Stomach smooth muscle (tissue), 2 donors: ENCODE measurements around the gene PLXNB3.

Experiments
- H3K27ac ChIP-seq: one replicate; pipeline ENCODE4 v1.7.0; 2013; ENCODE audit warnings: mild to moderate bottlenecking, low read length, inconsistent platforms
- H3K27me3 ChIP-seq, 2 donors: one replicate each; pipeline ENCODE4 v1.7.0; 2013; ENCODE audit warnings: low read length in 2 of 2; ENCODE audit not compliant: insufficient read depth in 2 of 2, control insufficient read depth in 1 of 2
- H3K36me3 ChIP-seq, 2 donors: one replicate each; pipeline ENCODE4 v1.7.0; 2013; ENCODE audit warnings: low read length in 2 of 2; ENCODE audit not compliant: control insufficient read depth in 2 of 2, insufficient read depth in 2 of 2
- H3K4me1 ChIP-seq: one replicate; pipeline ENCODE4 v1.7.0; 2013; ENCODE audit warnings: low read length; ENCODE audit not compliant: control insufficient read depth, insufficient read depth
- H3K4me3 ChIP-seq, 2 donors: one replicate each; pipeline ENCODE4 v1.7.0; 2013; ENCODE audit warnings: low read length in 2 of 2
- H3K9ac ChIP-seq, 2 donors: one replicate each; pipeline ENCODE4 v1.7.0; 2013; ENCODE audit warnings: low read length in 2 of 2, mild to moderate bottlenecking in 1 of 2
- H3K9me3 ChIP-seq, 2 donors: one replicate each; pipeline ENCODE4 v1.7.0; 2013; ENCODE audit warnings: low read length in 2 of 2; ENCODE audit not compliant: control insufficient read depth in 2 of 2
- donor health status: healthy.
- donor health status: Pancreatic carcinoma.

Gene PLXNB3

DNA sequence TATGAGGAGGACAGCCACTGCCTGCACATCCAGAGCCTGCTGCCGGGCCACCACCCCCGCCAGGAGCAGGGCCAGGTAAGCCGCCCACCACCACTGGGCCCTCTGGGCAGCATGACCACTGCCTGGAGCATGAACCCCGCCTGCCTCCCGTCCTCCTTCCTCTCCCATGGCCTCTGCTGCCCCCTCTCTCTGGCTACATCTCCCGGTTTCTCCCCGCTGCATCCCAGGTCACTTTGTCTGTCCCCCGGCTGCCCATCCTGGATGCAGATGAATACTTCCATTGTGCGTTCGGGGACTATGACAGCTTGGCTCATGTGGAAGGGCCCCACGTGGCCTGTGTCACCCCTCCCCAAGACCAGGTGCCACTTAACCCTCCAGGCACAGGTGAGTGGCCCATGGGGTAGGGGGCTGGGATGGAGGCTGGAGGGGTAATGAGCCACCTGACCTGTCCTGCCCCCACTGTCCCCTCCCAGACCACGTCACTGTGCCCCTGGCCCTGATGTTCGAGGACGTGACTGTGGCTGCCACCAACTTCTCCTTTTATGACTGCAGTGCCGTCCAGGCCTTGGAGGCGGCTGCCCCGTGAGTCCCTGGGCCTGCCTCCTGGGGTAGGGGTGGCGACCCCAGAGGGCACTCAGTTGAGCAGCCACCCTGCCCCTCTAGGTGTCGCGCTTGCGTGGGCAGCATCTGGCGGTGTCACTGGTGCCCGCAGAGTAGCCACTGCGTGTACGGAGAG lies 6.0 kb downstream of the PLXNB3 start:
- H3K9me3 ChIP-seq = no peaks in the 10 kb centered on the region
- H3K27ac ChIP-seq = no peak overlapping the region
- H3K36me3 ChIP-seq = peaks cover 0 to 4% of the 10 kb centered on the region in 2 donors
- no peak overlapping the region for H3K4me3 ChIP-seq
- H3K4me1 ChIP-seq = peaks cover 18% of the 10 kb centered on the region
- no peak overlapping the region for H3K9ac ChIP-seq
- H3K27me3 ChIP-seq = peaks cover 0 to 2% of the 10 kb centered on the region in 2 donors

DNA sequence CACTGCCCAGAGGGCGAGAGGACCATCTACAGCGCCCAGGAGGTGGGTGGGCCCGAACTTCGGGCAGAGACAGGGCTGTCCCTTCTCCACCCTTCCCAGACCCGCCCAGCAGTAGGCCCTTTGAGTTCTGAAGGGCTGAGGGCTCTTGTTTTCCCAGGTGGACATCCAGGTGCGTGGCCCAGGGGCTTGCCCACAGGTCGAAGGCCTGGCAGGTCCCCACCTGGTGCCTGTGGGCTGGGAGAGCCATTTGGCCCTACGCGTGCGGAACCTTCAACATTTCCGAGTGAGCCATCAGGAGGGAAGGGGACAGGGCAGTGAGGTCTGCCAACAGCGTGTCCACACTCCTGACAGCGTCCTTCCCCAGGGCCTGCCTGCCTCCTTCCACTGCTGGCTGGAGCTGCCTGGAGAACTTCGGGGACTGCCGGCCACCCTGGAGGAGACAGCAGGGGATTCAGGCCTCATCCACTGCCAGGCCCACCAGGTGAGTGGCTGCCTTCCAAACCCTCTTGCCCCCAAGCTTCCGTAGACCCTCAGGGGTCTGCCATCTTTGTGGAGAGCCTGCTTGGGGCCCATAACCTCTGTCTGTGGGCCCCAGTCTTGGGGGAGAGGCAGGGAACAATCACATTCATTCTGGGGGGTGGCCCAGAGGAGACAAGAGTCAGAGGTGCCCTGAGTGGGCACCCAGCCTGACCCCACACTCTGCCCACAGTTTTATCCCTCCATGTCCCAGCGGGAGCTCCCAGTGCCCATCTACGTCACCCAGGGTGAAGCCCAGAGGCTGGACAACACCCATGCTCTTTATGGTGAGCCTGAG lies 6.8 kb downstream of the PLXNB3 start:
- no peak overlapping the region for H3K9ac ChIP-seq
- no peak overlapping the region for H3K4me3 ChIP-seq
- H3K27ac ChIP-seq = no peak overlapping the region
- H3K9me3 ChIP-seq = no peaks in the 10 kb centered on the region
- peaks cover 13% of the 10 kb centered on the region for H3K4me1 ChIP-seq
- H3K27me3 ChIP-seq = peaks cover 0 to 2% of the 10 kb centered on the region in 2 donors
- H3K36me3 ChIP-seq = peaks cover 0 to 6% of the 10 kb centered on the region in 2 donors

DNA sequence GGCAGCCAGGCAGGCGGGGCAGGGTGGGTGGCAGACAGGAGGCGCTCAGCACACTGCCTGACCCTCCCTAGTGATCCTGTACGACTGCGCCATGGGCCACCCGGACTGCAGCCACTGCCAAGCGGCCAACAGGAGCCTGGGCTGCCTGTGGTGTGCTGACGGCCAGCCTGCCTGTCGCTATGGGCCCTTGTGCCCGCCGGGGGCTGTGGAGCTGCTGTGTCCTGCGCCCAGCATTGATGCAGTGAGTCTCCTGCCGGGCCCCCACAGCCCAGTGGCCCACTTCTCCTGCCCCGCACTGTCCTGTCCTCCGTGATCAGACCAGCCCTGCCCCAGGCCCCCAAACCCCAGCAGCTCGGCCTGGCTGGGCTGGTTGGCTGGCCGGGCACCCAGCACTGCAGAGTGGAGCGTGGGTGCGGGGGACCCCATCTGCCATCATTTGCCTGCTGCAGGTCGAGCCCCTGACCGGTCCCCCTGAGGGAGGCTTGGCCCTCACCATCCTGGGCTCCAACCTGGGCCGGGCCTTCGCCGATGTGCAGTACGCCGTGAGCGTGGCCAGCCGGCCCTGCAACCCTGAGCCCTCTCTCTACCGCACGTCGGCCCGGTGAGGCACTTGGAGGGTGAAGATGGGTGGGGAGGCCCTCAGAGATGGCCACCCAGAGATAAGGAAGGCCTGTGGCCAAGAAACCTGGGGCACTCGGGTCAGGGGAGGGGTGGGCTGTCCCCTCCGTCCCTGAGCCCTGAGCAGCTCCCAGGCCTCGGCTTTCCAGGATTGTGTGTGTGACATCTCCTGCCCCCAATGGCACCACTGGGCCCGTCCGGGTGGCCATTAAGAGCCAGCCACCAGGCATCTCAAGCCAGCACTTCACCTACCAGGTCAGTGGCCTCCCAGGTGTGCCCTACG lies 7.6 kb downstream of the PLXNB3 start:
- peaks cover 6% of the 10 kb centered on the region for H3K4me1 ChIP-seq
- H3K27me3 ChIP-seq = no peaks in the 10 kb centered on the region
- no peak overlapping the region for H3K9ac ChIP-seq
- peaks cover 0 to 6% of the 10 kb centered on the region in 2 donors for H3K36me3 ChIP-seq
- no peak overlapping the region for H3K27ac ChIP-seq
- H3K9me3 ChIP-seq = no peaks in the 10 kb centered on the region
- H3K4me3 ChIP-seq = no peak overlapping the region

DNA sequence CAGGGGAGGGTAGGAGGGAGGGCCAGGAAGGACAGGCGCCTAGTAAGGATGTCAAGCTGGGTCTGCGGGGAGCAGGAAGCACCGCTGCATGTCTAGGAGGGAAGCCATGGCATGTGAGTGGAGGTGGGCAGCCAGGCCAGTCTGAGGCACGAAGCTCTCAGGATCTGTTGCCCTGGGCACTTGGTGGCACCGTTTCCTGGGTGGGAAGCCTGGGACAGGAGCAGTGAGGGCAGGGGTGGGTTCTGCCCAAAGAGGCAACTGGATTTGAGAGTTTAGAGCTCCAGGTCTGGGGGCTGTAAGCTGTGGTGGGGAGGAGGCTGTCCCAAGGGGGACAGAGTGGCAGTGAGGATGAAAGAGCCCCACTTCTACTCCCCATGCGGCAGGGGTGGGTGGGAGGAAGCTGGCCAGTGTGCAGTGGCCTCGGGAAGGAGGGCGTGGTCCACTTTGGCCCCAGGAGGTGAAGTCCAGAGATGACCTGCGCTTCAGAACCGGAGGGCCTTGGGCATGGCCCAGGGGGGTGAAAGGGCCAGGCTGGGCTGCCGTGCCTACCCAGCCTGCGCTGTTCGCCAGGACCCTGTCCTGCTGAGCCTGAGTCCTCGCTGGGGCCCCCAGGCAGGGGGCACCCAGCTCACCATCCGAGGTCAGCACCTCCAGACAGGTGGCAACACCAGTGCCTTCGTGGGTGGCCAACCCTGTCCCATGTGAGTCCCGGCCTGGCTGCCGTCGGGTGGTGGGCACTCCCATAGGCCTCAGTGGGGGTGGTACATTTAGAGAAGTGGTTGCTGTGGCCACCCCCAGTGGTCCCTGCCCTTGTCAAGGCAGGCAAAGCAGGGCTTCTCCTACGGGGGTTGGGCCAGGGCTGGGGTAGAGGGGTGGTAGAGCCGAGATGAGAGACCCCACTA lies 8.5 kb downstream of the PLXNB3 start:
- H3K36me3 ChIP-seq = peaks cover 0 to 6% of the 10 kb centered on the region in 2 donors

DNA sequence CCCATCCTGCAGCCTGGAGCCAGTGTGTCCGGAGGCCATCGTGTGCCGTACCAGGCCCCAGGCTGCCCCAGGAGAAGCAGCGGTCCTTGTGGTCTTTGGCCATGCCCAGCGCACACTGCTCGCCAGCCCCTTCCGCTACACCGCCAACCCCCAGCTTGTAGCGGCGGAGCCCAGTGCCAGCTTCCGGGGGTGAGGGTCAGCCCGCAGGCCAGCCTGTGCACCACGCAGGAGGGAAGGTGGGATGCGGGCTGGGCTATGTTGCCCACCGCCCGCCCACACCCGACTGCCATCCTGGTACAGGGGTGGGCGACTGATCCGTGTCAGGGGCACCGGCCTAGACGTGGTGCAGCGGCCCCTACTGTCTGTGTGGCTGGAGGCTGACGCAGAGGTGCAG lies 9.2 kb downstream of the PLXNB3 start:
- Histone ChIP-seq H3K9me3 (no peaks in the 10 kb centered on the region), H3K27me3 (no peaks in the 10 kb centered on the region), H3K4me1 (peaks cover 1% of the 10 kb centered on the region), H3K27ac (no peak overlapping the region), H3K4me3 (no peak overlapping the region), H3K9ac (no peak overlapping the region), H3K36me3 (peaks cover 0 to 8% of the 10 kb centered on the region in 2 donors)

More for the DNA sequence above, 8.5 kb downstream of the PLXNB3 start:
- no peak overlapping the region for H3K27ac ChIP-seq
- H3K27me3 ChIP-seq = no peaks in the 10 kb centered on the region
- H3K9ac ChIP-seq = no peak overlapping the region
- H3K4me1 ChIP-seq = peaks cover 3% of the 10 kb centered on the region
- no peak overlapping the region for H3K4me3 ChIP-seq
- no peaks in the 10 kb centered on the region for H3K9me3 ChIP-seq

DNA sequence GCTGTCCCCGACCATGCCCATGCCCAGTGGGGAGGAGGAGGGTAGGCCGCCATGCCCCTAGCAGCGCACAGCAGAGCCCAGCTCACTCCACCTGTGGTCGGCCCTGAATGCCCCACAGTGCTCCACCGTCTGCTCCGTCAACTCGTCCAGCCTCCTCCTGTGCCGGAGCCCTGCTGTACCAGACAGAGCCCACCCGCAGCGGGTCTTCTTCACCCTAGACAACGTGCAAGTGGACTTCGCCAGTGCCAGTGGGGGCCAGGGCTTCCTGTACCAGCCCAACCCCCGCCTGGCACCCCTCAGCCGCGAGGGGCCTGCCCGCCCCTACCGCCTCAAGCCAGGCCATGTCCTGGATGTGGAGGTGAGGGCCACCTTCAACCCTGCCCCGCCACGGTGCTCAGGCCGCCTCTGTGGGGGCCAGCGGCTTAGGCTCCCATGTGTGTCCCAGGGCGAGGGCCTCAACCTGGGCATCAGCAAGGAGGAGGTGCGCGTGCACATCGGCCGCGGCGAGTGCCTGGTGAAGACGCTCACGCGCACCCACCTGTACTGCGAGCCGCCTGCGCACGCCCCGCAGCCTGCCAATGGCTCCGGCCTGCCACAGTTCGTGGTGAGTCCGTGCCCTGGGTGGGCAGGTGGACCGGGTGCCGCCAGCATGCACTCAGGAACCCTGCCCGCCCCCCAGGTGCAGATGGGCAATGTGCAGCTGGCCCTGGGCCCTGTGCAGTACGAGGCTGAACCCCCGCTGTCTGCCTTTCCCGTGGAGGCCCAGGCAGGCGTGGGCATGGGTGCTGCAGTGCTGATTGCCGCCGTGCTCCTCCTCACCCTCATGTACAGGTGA lies 9.9 kb downstream of the PLXNB3 start:
- peaks cover 0 to 8% of the 10 kb centered on the region in 2 donors for H3K36me3 ChIP-seq

DNA sequence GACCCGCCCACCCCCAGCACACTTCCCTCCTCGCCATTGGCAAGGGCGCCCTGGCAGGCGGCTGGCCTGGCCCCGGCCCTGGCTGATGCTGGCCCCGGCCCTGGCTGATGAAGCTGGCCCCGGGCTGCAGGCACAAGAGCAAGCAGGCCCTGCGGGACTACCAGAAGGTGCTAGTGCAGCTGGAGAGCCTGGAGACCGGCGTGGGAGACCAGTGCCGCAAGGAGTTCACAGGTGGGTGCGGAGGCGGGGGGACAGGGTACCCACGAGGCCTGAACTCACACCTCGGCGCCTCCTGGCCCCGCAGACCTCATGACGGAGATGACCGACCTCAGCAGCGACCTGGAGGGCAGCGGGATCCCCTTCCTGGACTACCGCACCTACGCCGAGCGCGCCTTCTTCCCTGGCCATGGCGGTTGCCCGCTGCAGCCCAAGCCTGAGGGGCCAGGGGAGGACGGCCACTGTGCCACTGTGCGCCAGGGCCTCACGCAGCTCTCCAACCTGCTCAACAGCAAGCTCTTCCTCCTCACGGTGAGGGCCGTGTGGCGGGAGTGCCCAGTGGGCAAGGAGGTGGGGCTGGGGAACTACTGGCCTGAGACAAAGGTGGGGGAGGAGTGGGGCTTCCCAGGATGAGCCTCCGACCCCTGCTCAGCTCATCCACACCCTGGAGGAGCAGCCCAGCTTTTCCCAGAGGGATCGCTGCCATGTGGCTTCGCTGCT lies 10.7 kb downstream of the PLXNB3 start:
- no peak overlapping the region for H3K4me3 ChIP-seq
- peaks cover 0 to 8% of the 10 kb centered on the region in 2 donors for H3K36me3 ChIP-seq
- H3K9ac ChIP-seq = no peak overlapping the region

More for the DNA sequence above, 9.9 kb downstream of the PLXNB3 start:
- H3K27ac ChIP-seq = no peak overlapping the region
- H3K4me1 ChIP-seq = no peaks in the 10 kb centered on the region
- no peak overlapping the region for H3K9ac ChIP-seq
- no peak overlapping the region for H3K4me3 ChIP-seq
- H3K9me3 ChIP-seq = no peaks in the 10 kb centered on the region
- peaks cover 0 to 4% of the 10 kb centered on the region in 2 donors for H3K27me3 ChIP-seq

DNA sequence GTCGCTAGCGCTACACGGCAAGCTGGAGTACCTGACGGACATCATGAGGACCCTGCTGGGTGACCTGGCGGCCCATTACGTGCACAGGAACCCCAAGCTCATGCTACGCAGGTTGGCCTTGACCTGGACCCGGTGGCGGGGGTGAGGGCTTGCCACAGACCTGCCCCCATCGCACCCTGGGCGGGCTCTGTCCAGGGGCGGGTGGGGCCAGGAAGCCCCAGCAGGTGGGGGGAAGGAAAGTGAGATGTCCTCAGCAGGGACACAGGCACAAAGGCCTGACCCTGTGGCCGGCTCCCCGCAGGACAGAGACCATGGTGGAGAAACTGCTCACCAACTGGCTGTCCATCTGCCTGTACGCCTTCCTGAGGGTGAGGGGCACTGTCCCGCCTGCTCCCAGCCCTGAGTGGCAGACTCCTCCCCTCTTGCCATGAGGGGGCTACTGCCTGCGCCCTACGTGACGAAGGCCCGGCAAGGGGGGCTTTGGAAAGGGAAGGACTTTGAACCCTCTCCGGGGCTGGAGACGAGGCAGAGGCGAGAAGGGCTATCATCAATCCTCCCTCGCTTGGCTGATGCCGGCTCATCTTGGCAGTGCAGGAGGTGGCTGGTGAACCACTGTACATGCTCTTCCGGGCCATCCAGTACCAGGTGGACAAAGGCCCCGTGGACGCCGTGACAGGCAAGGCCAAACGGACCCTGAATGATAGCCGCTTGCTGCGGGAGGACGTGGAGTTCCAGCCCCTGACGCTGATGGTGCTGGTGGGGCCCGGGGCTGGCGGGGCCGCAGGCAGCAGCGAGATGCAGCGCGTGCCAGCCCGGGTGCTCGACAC lies 11.5 kb downstream of the PLXNB3 start:
- peaks cover 0 to 4% of the 10 kb centered on the region in 2 donors for H3K27me3 ChIP-seq
- H3K36me3 ChIP-seq = peaks cover 0 to 6% of the 10 kb centered on the region in 2 donors
- H3K9ac ChIP-seq = no peak overlapping the region
- H3K9me3 ChIP-seq = no peaks in the 10 kb centered on the region
- no peak overlapping the region for H3K4me3 ChIP-seq
- H3K4me1 ChIP-seq = peaks cover 4% of the 10 kb centered on the region
- no peak overlapping the region for H3K27ac ChIP-seq

More for the DNA sequence above, 10.7 kb downstream of the PLXNB3 start:
- Histone ChIP-seq H3K27ac (no peak overlapping the region), H3K27me3 (peaks cover 0 to 4% of the 10 kb centered on the region in 2 donors), H3K4me1 (no peaks in the 10 kb centered on the region), H3K9me3 (no peaks in the 10 kb centered on the region)
